ENCODE results near the gene RTL5.

Gene RTL5

DNA sequence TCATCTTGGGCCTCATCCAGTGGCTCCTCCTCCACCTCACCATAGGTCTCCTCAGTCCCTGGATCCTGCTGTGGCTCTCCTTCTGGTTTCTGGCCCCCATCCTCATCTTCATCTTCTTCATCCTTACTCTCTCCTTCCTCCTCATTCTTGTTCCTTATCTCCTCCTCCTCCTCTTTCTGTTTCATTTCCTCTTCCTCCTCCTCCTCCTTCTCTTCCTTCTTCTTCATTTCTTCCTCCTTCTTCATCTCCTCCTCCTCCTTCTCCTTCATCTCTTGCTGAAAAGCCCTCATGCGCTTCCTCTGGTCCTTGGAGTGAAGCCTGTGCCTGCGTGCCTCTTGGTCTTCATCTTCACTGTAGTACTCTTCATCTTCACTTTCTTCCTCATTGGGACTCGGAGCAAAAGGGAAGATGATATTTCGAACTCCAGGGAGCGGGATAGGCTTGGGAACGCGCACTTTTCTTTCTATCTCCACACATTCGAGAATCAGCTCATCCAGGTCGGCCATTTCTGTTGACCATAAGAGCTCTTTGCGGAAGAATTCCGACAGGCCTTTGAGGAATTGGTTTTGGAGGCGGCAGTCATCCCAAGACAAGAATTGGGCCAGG, 1.5 kb downstream of the RTL5 start:
- no peak for DNase-seq (ENCODE audit: low read depth in 2 of 3, low spot score in 1 of 3)

DNA sequence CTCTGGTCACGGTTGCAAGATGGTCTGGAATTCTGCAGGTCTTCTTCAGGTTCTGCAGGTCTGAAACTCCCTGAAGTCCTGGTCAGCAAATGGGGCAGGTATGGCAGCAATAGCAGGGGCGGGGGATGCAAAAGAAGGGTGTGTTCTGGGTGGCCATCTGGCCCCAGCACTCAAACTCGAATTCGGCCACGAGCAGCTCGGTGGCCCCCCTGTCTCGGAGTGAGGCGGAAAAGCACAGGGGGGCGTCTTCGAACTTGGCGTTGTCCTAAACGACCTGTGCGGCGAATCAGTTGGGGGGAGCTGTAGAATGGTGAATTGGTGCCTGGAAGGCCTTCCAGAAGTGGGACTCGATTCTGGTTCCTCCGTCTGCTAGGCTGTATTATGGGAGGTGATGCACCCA, 2.1 kb downstream of the RTL5 start:
- no peak for DNase-seq (ENCODE audit: low read depth in 2 of 3, low spot score in 1 of 3)

- DNase-seq (ENCODE audit: low read depth in 2 of 3, low spot score in 1 of 3), result no peak
These were observed 2.8 kb downstream of the RTL5 start for GRCh38 chrX:72128881-72129280.

DNA sequence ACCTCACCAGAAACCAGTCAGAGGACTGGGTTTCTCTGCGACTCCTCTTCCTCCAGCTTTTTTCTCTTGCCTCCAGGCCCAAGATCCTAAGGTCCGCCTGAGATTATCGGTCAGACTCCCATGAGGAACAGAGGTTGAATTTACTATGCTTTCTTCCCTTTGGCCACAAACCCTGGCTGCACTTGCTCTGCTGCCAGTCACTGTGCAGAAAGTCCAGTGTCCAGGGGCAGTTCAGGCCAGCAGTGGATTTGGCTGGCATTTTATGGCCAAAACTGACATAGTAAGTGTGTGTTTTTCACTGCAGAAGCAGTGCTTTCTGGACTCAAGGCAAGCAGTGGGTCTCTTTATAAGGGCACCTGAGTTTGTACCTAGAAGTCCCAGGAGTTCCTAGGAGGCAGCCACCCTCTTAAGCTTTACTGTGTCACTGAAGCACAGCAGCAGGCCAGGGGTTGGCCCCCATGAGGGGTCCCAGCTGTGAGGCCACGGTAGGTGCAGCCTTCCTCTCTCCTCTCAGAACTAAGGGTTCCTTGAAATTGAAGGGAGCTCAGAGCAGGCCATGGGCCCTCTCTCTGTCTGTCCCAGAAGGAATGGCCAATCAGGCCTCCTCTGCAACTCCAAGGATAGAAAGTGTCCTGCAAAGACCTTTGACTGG, 3.4 kb downstream of the RTL5 start:
- no peak for DNase-seq (ENCODE audit: low read depth in 2 of 3, low spot score in 1 of 3)

DNA sequence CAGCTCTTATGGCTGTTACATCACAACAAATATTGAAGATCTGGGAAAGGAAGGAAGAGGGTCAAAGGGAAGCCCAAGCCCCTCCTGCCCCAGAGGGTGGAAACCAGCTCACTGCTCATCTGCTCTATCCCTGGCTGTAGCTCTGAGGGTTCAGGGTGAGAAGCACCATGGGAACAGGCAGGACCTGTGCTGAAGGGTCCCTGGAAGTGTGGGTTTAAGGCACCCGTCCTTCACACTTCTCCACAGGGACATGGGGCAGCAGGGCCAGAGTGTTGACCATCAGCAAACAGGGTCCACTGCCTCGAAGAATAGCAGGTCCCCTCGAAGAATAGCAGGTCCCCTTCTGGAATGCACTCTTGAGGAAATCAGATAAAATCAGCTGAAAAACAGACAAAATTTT, 4.4 kb downstream of the RTL5 start:
- no peak for DNase-seq (ENCODE audit: low read depth in 2 of 3, low spot score in 1 of 3)

GRCh38 chrX:72126539-72127140, 5.1 kb downstream of the RTL5 start:
- peak; percentile 56 to 94 (median 75) for DNase-seq (ENCODE audit: low read depth in 2 of 3, low spot score in 1 of 3)

DNA sequence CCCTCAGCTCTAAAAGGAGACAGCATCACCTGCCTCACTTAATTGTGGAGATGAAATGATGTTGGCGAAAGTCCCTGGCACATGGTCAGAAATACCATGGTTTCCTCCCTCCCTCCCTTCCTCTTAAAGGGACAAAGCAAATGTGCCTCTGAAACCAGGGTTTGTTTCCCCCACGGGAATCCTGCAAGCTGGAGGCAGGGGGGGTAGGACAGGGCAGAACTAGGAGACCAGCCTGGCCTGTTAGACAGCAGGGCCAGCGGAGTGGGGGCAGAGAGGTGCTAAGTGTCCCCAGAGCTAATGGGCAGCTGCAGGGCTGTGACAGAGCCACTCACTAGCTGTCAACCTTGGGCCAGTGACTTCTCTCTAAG, 5.7 kb downstream of the RTL5 start:
- DNase-seq (ENCODE audit: low read depth in 2 of 3, low spot score in 1 of 3), result no peak

DNA sequence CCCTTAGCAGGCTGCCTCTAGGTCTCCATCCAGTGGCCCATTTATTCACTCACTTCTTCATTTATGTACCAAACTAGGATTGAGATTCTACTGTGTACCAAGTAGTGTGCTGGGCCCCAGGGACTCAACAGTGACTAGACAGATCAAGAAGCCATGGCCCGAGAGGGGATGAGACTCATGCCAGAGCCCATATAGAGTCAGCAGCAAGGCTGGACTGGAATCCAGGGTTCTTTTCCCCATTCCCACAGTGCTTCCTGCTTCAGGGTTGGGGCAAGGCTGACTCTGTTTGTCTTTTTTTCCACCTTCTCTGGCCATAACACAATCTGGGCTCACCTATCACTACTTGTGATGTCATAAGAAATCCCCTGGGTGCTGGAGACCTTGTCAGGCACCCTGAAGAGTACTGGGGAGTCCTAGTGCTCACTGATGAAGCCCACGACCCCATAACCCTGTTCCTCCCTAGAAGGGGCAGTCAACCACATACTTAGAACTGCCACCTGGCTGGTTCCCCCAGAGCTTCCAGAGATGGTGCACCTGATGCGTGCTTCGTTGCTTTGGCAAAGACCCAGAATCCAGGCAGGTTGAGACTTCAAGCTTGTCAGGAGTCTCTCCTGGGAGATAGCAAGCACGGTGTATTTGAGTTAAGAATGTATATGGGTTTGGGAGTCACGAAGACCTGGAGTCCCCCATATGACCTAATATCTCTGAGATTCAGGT, 6.2 kb downstream of the RTL5 start:
- no peak for DNase-seq (ENCODE audit: low read depth in 2 of 3, low spot score in 1 of 3)

DNA sequence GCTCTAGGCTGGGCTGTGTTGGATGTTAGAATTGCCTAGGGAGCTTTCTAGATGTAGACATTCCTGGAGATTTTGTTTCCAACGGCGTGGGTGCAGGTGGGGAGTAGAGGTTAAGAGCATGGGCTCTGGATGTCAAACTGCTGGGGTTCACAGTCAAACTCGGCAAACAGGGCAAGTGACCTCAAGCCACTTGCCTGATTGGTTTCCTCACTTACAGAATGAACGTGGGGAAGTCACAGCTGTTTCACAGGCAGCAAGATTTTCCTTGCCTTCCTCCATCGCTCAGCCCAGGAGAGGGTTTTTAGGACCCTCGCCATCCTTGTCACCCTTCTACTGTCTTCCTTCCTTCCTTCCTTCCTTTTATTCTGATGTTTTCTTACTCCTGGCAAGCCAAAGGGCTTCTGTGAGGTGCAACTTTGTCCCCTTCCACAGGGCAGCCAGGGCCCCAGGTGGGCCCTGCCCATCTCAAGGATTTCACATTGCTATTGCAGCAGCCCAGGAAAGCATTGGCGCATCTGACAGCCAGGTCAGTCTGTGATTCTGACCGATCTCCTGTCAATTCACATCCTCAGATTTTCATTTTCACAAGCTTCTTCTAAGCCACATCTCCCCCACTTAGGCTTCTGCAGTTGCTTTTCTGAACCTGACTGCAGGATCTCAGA, 7.0 kb downstream of the RTL5 start:
- no peak for DNase-seq (ENCODE audit: low read depth in 2 of 3, low spot score in 1 of 3)

- no peak for DNase-seq (ENCODE audit: low read depth in 2 of 3, low spot score in 1 of 3)
These were observed 8.1 kb downstream of the RTL5 start for GRCh38 chrX:72123471-72124185.

DNA sequence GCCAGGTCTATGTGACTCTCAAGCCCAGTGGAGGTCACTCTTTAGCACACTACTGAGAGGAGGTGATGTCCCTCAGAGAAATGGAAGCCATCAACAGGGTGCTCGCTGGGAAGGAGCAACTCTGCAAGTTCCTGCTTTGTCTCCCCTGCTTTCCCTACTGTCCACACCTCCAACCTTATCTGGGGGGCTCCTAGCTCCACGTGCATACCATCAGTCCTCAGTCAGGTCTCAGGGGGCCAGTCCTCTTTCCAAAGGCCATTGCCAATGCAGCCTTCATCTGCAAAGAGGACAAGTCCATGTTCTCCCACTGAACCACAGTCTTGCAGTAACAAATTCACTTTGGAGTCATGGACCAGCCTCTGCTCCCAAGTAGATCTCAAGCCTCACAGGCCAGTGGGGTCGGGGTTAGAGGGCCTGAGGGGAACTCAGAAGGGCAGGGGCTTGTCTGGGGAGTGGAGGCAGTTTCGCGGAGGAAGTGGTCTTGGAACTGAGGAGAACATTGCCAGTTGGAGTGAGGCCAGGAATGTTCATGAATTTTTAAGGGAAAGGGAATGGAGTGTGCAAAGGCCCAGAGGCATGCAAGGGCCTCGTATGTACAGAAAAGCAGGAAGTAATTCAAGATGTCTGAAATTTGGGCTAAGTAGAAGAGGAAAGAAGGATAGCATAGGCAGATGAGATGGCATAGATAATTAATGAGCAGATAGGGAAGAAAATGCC, 8.9 kb downstream of the RTL5 start:
- no peak for DNase-seq (ENCODE audit: low read depth in 2 of 3, low spot score in 1 of 3)

DNA sequence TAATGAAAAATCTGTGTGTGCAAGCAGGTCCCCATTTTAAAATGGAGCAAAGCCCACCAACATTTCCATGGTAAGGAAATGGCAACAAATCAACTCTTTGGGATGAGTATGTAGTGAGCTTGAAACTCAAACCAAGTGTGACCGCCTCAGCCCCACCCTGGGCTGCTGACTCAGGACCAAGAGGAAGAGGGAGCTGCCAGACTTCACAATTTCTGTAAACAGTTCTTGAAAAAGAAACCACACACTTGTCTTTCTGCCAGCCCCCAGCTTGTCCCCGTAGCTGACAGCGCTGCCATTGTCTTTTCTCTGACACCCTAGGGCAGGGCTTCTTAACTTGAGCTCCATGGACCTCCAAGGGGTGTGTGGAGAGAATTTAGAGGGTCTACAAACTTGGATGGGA, 10.3 kb downstream of the RTL5 start:
- DNase-seq (ENCODE audit: low read depth in 2 of 3, low spot score in 1 of 3), result no peak

DNA sequence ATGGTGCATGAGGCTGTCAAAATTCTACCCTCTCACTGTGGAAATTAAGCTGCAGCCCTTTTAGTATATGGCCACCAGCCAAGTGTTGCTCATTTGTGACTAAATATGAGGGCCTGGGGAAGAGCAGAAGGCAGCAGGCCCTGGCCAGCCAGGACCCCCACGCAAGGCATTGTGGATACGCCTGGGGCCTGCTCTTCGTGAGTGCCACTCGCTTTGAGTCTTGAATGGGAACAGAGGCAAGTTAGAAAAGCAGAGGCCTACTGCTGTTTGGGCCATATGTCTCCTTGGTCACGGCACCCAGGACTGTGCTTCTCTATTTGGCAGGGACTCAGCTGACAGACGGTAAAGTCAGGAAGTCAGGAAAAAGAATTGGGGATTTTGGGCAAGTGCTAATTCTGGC, 10.9 kb downstream of the RTL5 start:
- DNase-seq (ENCODE audit: low read depth in 2 of 3, low spot score in 1 of 3), result no peak

DNA sequence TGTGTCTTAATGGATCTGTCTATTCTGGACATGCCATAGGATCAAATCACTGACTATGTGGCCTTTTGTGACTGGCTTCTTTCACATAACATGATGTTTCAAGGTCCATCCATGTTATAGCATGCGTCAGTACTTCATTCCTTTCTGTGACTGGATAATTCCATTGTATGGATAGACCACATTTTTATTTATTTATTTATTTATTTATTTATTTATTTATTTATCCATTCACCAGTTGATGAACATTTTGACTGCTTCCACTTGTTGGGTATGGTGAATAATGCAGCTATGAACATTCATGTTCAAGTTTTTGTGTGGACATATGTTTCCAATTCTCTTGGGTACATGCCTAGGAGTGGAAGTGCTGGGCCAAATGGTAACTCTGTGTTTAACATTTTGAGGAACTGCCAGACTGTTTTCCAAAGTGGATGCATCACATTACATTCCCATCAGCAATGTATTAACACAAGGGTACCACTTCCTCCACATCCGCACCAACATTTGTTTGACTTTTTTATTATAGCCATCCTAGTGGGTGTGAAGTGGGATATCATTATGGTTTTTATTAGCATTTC, 14.0 kb downstream of the RTL5 start:
- no peak for DNase-seq (ENCODE audit: low read depth in 2 of 3, low spot score in 1 of 3)

- DNase-seq (ENCODE audit: low read depth in 2 of 3, low spot score in 1 of 3), result no peak
These were observed 16.3 kb downstream of the RTL5 start for GRCh38 chrX:72115380-72115779.

- DNase-seq (ENCODE audit: low read depth in 2 of 3, low spot score in 1 of 3), result no peak
These were observed 16.9 kb downstream of the RTL5 start for GRCh38 chrX:72114807-72115206.

DNA sequence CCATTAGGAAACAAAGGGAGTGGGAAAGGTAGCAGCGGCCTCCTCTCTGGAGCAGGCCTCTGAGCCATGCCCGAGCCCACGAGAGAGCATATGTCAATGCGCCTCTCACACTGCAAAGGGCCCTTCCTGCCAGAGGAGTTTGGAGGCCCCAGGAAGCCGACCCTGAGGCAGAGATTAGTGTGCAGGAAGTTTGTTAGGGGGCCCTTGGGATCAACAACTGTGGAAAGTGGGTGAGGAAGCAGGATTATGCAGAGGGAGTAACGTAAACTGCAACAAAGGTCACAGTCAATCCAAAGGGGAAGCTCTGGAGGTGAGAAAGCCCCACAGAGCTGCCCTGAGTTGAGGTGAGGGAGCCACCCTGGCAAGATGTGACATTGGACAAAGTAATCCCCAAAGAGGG, 17.4 kb downstream of the RTL5 start:
- DNase-seq (ENCODE audit: low read depth in 2 of 3, low spot score in 1 of 3), result no peak

- no peak for DNase-seq (ENCODE audit: low read depth in 2 of 3, low spot score in 1 of 3)
These were observed 18.3 kb downstream of the RTL5 start for GRCh38 chrX:72113461-72113860.

DNA sequence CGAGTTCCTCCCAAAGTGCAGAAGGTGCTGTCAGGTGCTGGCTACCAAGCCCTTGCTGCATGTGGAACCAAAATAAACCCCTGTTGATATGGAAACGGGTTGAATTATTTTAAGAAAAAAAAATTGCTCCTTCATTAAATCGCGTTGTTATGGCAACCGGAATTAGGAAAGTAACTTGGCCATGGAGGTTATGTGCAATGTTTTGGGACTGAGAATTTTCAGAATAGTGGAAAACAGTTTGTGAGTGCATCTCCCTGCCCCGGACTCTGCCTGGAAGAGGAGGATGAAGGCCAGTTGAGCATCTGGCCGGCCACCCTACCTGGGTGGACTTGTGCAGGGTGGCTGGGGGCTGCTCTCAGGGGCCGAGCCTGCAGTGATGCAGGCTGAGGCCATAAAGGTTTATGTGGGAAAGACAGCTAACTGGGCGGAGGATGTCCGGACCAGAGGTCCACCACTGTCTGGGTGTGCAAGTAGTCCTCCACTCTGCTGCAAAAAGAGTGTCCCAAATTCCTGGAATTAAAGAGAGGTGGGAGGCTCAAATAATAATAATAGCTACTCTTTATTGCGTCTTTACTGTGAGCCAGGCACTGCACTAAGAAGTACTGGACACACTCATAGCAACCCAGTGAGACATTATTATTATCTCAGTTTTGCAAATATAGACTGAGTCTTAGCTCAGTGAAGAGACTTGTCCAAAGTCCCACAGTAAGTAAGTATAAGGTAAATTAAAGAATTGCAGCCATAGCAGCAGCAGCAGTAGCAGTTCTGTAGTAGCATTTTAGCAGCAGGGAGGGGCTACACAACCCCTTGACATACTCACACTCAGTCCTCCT, 20.6 kb downstream of the RTL5 start:
- no peak for DNase-seq (ENCODE audit: low read depth in 2 of 3, low spot score in 1 of 3)
